ENCODE results near the gene PTCHD1. TPM values are rescaled to one million over a fixed set of nuclear protein-coding genes. Genes with fewer than 3 reads are reported as not detected.

The PTCHD1 gene
- total RNA-seq (2022; extraction: Qiagen RNA extraction): not detected in 5 replicates

DNA sequence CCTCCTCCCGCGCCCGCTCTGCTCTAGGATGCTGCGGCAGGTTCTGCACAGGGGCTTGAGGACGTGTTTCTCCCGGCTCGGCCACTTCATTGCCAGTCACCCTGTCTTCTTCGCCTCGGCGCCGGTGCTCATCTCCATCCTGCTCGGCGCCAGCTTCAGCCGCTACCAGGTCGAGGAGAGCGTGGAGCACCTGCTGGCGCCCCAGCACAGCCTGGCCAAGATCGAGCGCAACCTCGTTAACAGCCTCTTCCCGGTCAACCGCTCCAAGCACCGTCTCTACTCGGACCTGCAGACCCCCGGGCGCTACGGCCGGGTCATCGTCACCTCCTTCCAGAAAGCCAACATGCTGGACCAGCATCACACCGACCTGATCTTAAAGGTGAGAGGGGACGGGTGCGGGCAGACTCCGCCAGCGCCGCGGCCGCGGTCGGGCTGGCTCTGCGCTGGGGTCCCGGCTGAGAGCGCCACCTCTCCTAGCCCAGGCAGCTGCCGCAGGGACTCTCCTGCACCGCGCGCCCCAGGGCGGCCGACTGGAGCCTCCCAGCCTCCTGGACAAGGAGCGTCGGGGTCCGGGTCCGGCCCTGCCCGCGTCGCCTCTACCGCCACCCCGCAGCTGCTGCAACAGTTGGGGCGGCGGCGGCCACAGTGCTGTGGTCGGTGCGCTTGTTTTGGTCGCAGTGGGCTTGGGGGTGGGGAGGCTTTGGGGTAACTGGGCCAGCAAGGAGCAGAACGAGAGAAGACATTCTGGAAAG, at the start of gene PTCHD1:
PTCHD1 (plus strand) TSS at position 2 of the 752 bp plus-strand sequence; CDS start at position 29, 27 bp downstream.

